ENCODE results near the gene NEDD8. TPM values are rescaled to one million over a fixed set of nuclear protein-coding genes. Genes with fewer than 3 reads are reported as not detected.

NEDD8 gene
- polyA plus RNA-seq, 1 donor from 2014 or later = 431 TPM

Small RNA genes within 50 kb of the gene (small RNA-seq; reads per million reads assigned to genes)
- gene AL136295.4 = 0 reads per million in 3 experiments
- 0 reads per million in 3 experiments for gene CHMP4A
- 0 to 0.03 (median 0) reads per million in 3 experiments for gene IPO4
- gene MDP1 = 0 to 0.77 (median 0) reads per million in 3 experiments

Other genes starting within 250 kb of the NEDD8 start
- 1.9 and 3.0 TPM in 2 replicates for gene DHRS4L2, start 243.4 kb downstream of the NEDD8 start, polyA plus RNA-seq
- gene CARMIL3, start 180.4 kb downstream of the NEDD8 start, polyA plus RNA-seq = 43.6 and 49.3 TPM in 2 replicates
- gene CPNE6, start 160.8 kb downstream of the NEDD8 start, polyA plus RNA-seq = 2.3 and 4.1 TPM in 2 replicates
- gene PCK2, start 138.1 kb downstream of the NEDD8 start, polyA plus RNA-seq = 0.20 and 1.2 TPM in 2 replicates
- gene DCAF11, start 117.6 kb downstream of the NEDD8 start, polyA plus RNA-seq = 74.5 and 106 TPM in 2 replicates
- gene NRL, start 117.4 kb downstream of the NEDD8 start, polyA plus RNA-seq = 9.5 TPM in 2 replicates
- gene FITM1, start 101.7 kb downstream of the NEDD8 start, polyA plus RNA-seq = 0.62 and 0.88 TPM in 2 replicates
- gene PSME1, start 96.2 kb downstream of the NEDD8 start, polyA plus RNA-seq = 39.5 and 55.8 TPM in 2 replicates
- gene EMC9, start 90.8 kb downstream of the NEDD8 start, polyA plus RNA-seq = 45.1 and 54.6 TPM in 2 replicates
- 69.1 and 73.3 TPM in 2 replicates for gene PSME2, start 85.8 kb downstream of the NEDD8 start, polyA plus RNA-seq
- 69.6 and 98.7 TPM in 2 replicates for gene RNF31, start 84.9 kb downstream of the NEDD8 start, polyA plus RNA-seq
- 5.9 and 19.6 TPM in 2 replicates for gene IRF9, start 71.1 kb downstream of the NEDD8 start, polyA plus RNA-seq
- 18.5 and 22.8 TPM in 2 replicates for gene REC8, start 60.3 kb downstream of the NEDD8 start, polyA plus RNA-seq
- gene IPO4, start 43.6 kb downstream of the NEDD8 start, polyA plus RNA-seq = 9.2 and 13.4 TPM in 2 replicates
- gene TM9SF1, start 36.9 kb downstream of the NEDD8 start, polyA plus RNA-seq = 25.1 and 34.2 TPM in 2 replicates
- 0.17 TPM in 1 of 2 replicates, not detected in the other for gene TSSK4, start 26.7 kb downstream of the NEDD8 start, polyA plus RNA-seq
- gene CHMP4A, start 18.9 kb downstream of the NEDD8 start, polyA plus RNA-seq = 55.3 and 67.6 TPM in 2 replicates
- gene MDP1, start 16.3 kb downstream of the NEDD8 start, polyA plus RNA-seq = 94.2 and 116 TPM in 2 replicates
- gene GMPR2, start 562 bp upstream of the NEDD8 start, polyA plus RNA-seq = 132 and 403 TPM in 2 replicates
- gene TINF2, start 10.3 kb upstream of the NEDD8 start, polyA plus RNA-seq = 103 and 120 TPM in 2 replicates
- 3.6 and 7.5 TPM in 2 replicates for gene TGM1, start 30.8 kb upstream of the NEDD8 start, polyA plus RNA-seq
- 28.8 and 33.2 TPM in 2 replicates for gene RABGGTA, start 39.2 kb upstream of the NEDD8 start, polyA plus RNA-seq
- gene DHRS1, start 67.4 kb upstream of the NEDD8 start, polyA plus RNA-seq = 5.5 and 6.9 TPM in 2 replicates
- gene NOP9, start 67.5 kb upstream of the NEDD8 start, polyA plus RNA-seq = 13.0 and 19.5 TPM in 2 replicates
- not detected in 2 replicates for gene CIDEB, start 75.6 kb upstream of the NEDD8 start, polyA plus RNA-seq
- gene LTB4R2, start 77.8 kb upstream of the NEDD8 start, polyA plus RNA-seq = 3.4 and 5.0 TPM in 2 replicates
- 4.3 and 5.2 TPM in 2 replicates for gene LTB4R, start 79.1 kb upstream of the NEDD8 start, polyA plus RNA-seq
- not detected in 2 replicates for gene ADCY4, start 102.7 kb upstream of the NEDD8 start, polyA plus RNA-seq
- gene RIPK3, start 107.6 kb upstream of the NEDD8 start, polyA plus RNA-seq = not detected in 2 replicates
- 0.22 and 0.48 TPM in 2 replicates for gene NFATC4, start 135.8 kb upstream of the NEDD8 start, polyA plus RNA-seq
- gene NYNRIN, start 166.6 kb upstream of the NEDD8 start, polyA plus RNA-seq = 5.7 and 9.1 TPM in 2 replicates
- gene CBLN3, start 197.3 kb upstream of the NEDD8 start, polyA plus RNA-seq = not detected in 2 replicates
- gene KHNYN, start 197.6 kb upstream of the NEDD8 start, polyA plus RNA-seq = 0.53 and 0.92 TPM in 2 replicates
- gene SDR39U1, start 210.4 kb upstream of the NEDD8 start, polyA plus RNA-seq = 142 and 173 TPM in 2 replicates